DMS53 treated with DMSO at 0.1 percent for 48 hours (cell line): Measurements from ENCODE around the gene TNNC1.

Experiments
- DNase-seq: peaks from one replicate; lab custom pipeline; 2025; ENCODE audit not compliant: unreplicated experiment; lab: John Stamatoyannopoulos, UW

TNNC1 gene

GRCh38 chr3:52432691-52433141 lies 21.1 kb downstream of the TNNC1 start:
- no peak for DNase-seq

- no peak for DNase-seq
Observed at GRCh38 chr3:52432225-52432624, 21.6 kb downstream of the TNNC1 start.

- DNase-seq: no peak
Observed at GRCh38 chr3:52431459-52432223, 22.2 kb downstream of the TNNC1 start.

- DNase-seq: no peak
Observed at GRCh38 chr3:52430416-52430810, 23.4 kb downstream of the TNNC1 start.

- no peak for DNase-seq
Observed at GRCh38 chr3:52429779-52430415, 23.9 kb downstream of the TNNC1 start.

- no peak for DNase-seq
Observed at GRCh38 chr3:52429031-52429430, 24.8 kb downstream of the TNNC1 start.

- no peak for DNase-seq
Observed at GRCh38 chr3:52428151-52429005, 25.5 kb downstream of the TNNC1 start.

- DNase-seq: no peak
Observed at GRCh38 chr3:52423173-52423572, 30.7 kb downstream of the TNNC1 start.

GRCh38 chr3:52422669-52423068 lies 31.2 kb downstream of the TNNC1 start:
- DNase-seq: no peak

GRCh38 chr3:52420388-52420787 lies 33.5 kb downstream of the TNNC1 start:
- DNase-seq: no peak

- no peak for DNase-seq
Observed at GRCh38 chr3:52415800-52416199, 38.0 kb downstream of the TNNC1 start.

- DNase-seq: no peak
Observed at GRCh38 chr3:52408466-52408865, 45.4 kb downstream of the TNNC1 start.

- DNase-seq: no peak
Observed at GRCh38 chr3:52407779-52408178, 46.1 kb downstream of the TNNC1 start.

- no peak for DNase-seq
Observed at GRCh38 chr3:52406791-52407510, 46.9 kb downstream of the TNNC1 start.

- DNase-seq: no peak
Observed at GRCh38 chr3:52406231-52406661, 47.6 kb downstream of the TNNC1 start.

- no peak for DNase-seq
Observed at GRCh38 chr3:52405601-52406110, 48.2 kb downstream of the TNNC1 start.

GRCh38 chr3:52405066-52405465 lies 48.8 kb downstream of the TNNC1 start:
- no peak for DNase-seq

GRCh38 chr3:52404391-52404790 lies 49.5 kb downstream of the TNNC1 start:
- DNase-seq: no peak

GRCh38 chr3:52403955-52404354 lies 49.9 kb downstream of the TNNC1 start:
- no peak for DNase-seq

GRCh38 chr3:52403271-52403841 lies 50.5 kb downstream of the TNNC1 start:
- DNase-seq: no peak
